Measurements from ENCODE around the gene ITGB2.

- no peak for TF ChIP-seq CTCF (conservative IDR thresholded peaks at IDR 0.05)
- no peak for TF ChIP-seq EZH2 (IDR thresholded peaks at IDR 0.05; ENCODE audit: low read depth)
Observed at GRCh38 chr21:44836666-44837471, 83.8 kb downstream of the ITGB2 start.
